Daoy (cell line): ENCODE data around the gene TCEAL1. TPM values are rescaled to one million over a fixed set of nuclear protein-coding genes. Genes with fewer than 3 reads are reported as not detected.

ENCODE experiments used
- DNase-seq: peaks from one replicate; pipeline ENCODE4 v3.0.0-alpha.2; 2015; ENCODE audit warnings: low read depth
- total RNA-seq: library from RNA; depleted of rRNA; stranded (reverse); fragments of >200 nt; shearing (Covaris generic); gene quantifications from 2 replicates; pipeline ENCODE4 v1.2.3, GENCODE V29; 2014; rRNA removed

The TCEAL1 gene
- total RNA-seq, 1 experiment from 2014 or later, result 14.7 TPM

DNA sequence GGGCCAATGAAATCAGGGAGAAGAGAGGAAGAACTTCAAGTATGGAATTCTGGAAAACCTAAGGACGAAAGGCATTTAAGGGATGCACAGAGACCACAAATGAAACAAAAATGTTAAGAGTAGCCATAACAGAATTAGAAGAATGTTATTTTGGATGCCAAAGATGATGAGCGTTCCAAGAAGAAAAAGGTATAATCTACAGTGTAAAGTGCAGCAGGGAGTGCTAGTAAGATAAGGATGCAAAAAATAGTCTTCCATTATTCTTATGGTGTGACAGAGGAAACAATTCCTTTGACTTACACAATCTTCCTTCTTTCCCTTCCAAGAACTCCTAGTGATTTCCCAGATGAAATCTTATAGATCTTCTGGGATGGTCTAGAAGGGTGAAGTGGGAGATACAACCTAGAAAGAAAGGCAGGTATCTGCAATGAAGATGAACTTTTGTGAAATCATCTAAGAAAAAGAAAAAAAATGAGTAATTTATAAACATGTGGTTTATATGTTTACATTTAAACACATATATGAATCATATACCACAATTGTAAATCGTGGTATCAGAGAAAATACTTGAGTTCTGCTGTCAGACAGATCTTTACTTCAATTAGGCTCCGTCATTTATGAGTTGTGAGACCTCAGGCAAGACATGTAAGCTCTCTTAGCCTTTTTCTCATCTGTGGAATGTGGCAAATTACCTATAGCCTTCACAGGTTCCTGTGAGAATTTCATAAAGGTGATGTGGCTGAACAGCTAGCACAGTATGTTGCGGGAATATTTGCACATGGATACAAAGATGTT, 49.6 kb downstream of the TCEAL1 start:
- peak; percentile 7 for DNase-seq

Other genes starting within 250 kb of the TCEAL1 start
- gene RAB40A, start 109.5 kb upstream of the TCEAL1 start, total RNA-seq, result 0.11 TPM in 1 of 2 replicates, not detected in the other
- 33.3 and 35.2 TPM in 2 replicates for gene TCEAL4, start 43.5 kb upstream of the TCEAL1 start, total RNA-seq
- gene TCEAL3, start 21.0 kb upstream of the TCEAL1 start, total RNA-seq, result 4.7 and 16.4 TPM in 2 replicates
- 834 and 916 TPM in 2 replicates for gene MORF4L2, start 57.7 kb downstream of the TCEAL1 start, total RNA-seq
- not detected in 2 replicates for gene TMEM31, start 81.9 kb downstream of the TCEAL1 start, total RNA-seq
- gene PLP1, start 147.9 kb downstream of the TCEAL1 start, total RNA-seq, result 2.7 TPM in 1 of 2 replicates, not detected in the other
- 0.92 and 0.97 TPM in 2 replicates for gene RAB9B, start 203.3 kb downstream of the TCEAL1 start, total RNA-seq